Measurements from ENCODE around the gene DCUN1D2.

Gene DCUN1D2

DNA sequence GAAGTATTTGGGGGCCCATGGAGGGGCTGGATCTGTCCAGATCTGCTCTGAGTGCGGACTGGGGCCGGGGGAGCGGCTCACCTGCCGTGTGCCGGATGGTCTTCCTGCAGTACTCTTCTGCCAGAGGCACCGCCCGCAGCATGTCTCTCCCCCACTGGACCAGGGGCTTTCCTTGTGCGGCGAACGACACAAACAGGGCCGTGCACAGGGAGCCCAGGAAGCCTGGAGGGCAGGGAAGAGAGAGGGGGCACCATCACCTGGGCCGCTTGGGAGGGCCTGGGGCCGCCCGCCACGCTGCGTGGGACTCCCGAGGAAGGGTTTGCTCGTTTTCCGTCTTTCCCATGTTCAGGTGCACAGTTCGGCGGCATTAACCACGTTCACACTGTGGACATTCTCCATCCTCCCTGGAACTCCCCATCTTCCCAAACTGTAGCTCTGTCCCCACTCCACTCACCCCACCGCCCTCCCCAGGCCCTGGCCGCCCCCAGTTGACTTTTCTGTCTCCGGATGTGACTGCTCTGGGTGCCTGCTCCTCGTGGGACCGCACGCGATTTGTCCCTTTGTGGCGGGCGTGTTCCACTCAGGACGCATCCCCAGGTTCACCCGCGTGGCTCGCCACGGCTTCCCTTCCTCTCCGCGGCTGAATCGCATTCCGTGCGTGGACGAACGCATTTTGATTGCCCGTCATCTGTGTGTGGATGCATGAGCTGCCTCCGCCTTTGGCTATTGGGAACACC is 61.5 kb downstream of the DCUN1D2 start:
- TF ChIP-seq Cebpa-rat (IDR thresholded peaks at IDR 0.05) = no peak
- Histone ChIP-seq H3K9me3 (no peaks in the 10 kb centered on the region), H3K4me3 (no peak overlapping the region), H3K27ac (peak overlapping the region; percentile 89), H3K9ac (peak overlapping the region; percentile 4; the same call in 1 of the 2 replicates), H3K4me1 (peaks cover 94% of the 10 kb centered on the region), H4K20me1 (no peaks in the 10 kb centered on the region), H3K4me2 (peak overlapping the region; percentile 93), H3K27me3 (no peaks in the 10 kb centered on the region), H3K36me3 (no peaks in the 10 kb centered on the region)

DNA sequence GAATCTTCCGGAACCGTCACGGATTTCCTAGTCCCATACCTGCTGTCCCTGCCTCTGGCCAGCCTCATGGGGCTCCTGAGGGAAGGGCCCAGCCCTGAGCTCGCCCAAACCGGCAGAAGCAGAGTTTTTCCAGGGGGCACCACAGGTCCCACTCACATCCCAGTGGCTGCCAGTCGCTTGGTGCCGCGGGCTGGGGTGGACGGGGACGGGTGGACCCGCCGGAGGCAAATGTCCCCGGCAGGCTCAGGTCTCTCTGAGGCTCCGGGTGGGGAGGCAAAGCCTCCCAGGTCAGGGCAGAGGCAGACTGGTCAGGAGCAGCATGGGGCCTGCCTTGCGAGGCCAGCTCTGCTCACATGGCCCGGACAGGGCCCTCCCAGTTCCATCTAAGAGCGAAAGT is 62.0 kb downstream of the DCUN1D2 start:
- no peaks in the 10 kb centered on the region for H3K36me3 ChIP-seq
- H3K9ac ChIP-seq = peak overlapping the region; percentile 4; the same call in 1 of the 2 replicates
- peak overlapping the region; percentile 89 for H3K27ac ChIP-seq
- H3K9me3 ChIP-seq = no peaks in the 10 kb centered on the region
- no peak overlapping the region for H3K4me3 ChIP-seq
- H3K4me1 ChIP-seq = peaks cover 94% of the 10 kb centered on the region
- no peak for TF ChIP-seq Cebpa-rat (IDR thresholded peaks at IDR 0.05)
- H4K20me1 ChIP-seq = no peaks in the 10 kb centered on the region
- no peaks in the 10 kb centered on the region for H3K27me3 ChIP-seq
- peak overlapping the region; percentile 93 for H3K4me2 ChIP-seq

DNA sequence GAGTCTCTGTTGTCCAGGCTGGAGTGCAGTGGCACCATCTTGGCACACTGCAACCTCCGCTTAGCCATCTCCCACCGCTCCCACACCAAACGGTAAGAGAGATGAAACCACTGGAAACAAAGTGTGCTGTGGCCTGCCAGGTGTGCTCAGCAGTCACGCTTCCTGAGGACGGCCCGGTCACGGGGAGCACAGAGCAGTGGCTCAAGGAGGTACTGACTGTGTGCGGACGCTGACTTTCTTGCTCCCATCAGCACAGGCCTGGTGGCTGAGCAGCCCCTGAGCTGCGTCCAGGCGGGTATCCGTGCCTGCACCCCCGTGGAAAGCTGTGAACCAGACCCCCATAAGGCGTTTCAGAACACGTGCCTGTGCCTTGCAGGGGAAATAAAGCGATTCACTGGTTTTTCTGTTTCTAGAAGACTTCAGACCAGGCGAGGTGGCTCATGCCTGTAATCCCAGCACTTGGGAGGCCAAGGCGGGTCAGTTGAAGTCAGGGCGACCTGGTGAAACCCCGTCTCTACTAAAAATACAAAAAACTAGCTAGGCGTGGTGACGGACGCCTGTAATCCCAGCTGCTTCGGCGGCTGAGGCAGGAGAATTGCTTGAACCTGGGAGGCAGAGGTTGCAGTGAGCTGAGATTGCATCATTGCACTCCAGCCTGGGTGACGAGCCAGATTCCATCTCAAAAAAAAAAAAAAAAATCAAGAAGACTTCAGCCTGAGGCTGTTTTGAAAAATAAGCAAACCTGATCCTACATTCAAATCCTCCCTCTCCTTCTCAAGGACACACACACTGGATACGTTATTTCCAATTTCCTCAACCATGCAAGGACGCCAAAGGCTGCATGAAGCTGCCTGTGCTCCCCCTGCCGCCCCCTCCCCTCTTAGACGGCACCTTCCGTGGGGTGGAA is 62.7 kb downstream of the DCUN1D2 start:
- peaks cover 94% of the 10 kb centered on the region for H3K4me1 ChIP-seq
- H3K9ac ChIP-seq = peak overlapping the region; percentile 74
- H3K4me2 ChIP-seq = peak overlapping the region; percentile 93
- H3K9me3 ChIP-seq = no peaks in the 10 kb centered on the region
- peak overlapping the region; percentile 89 for H3K27ac ChIP-seq
- no peaks in the 10 kb centered on the region for H4K20me1 ChIP-seq
- peak; percentile 70; the same call in 1 of the 2 replicates for TF ChIP-seq Cebpa-rat (IDR thresholded peaks at IDR 0.05)
- H3K27me3 ChIP-seq = no peaks in the 10 kb centered on the region
- H3K4me3 ChIP-seq = no peak overlapping the region
- no peaks in the 10 kb centered on the region for H3K36me3 ChIP-seq

DNA sequence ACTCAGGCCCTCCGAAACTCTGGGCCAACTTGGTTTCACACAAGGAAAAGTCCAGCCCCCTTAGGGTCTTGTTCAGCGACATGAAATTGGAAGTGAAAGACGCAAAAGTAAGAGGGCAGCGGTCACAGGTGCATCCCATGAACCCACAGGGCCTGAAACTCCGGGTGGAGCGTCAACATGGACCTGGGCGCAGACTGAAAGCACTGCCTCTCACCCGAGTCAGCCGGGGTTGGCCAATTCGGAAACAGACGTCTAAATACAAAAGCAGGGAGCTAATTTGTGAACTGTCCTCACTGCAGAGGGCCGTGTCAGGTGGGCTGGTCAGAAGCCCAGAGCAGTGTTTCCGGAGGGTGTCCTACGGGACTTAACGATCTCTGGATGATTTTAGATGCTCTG is 63.9 kb downstream of the DCUN1D2 start:
- Histone ChIP-seq H3K4me3 (peak overlapping the region; percentile 47), H4K20me1 (no peaks in the 10 kb centered on the region), H3K27ac (peak overlapping the region; percentile 89), H3K4me2 (peak overlapping the region; percentile 93), H3K36me3 (no peaks in the 10 kb centered on the region), H3K9ac (peak overlapping the region; percentile 74), H3K9me3 (no peaks in the 10 kb centered on the region), H3K27me3 (no peaks in the 10 kb centered on the region), H3K4me1 (peaks cover 94% of the 10 kb centered on the region)
- TF ChIP-seq Cebpa-rat (IDR thresholded peaks at IDR 0.05) = no peak

DNA sequence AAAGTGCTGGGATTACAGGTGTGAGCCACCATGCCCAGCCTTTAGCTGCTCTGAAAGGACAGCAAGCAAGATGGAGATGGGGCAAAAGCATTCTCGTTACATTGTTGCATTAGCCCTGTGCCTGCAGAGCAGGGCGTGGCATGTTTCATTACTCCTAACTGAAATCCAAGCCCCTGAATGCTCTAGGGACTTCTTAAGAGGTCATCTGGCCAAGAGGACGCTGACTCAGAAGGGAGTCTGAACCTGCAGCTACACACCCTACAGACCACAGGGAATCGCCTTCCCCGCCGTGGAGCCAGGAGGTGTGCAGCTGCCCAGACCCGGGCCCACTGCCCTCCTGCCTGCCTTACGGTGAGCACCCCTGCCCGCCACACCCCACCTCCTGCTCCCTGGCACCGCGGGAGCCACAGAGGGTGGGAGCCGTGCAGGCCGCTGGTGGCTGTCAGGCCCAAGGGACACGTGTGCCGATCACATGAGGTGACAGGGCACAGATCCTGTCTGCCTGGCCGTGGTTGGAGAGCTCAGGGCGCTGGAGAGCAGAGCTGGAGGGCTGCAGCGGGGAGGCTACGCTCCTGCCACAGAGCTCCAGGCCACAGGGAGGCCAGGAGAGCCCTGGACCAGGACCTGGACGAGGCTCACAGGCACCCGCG is 64.4 kb downstream of the DCUN1D2 start:
- H4K20me1 ChIP-seq = no peaks in the 10 kb centered on the region
- TF ChIP-seq Cebpa-rat (IDR thresholded peaks at IDR 0.05) = no peak
- H3K9ac ChIP-seq = peak overlapping the region; percentile 74
- peaks cover 93% of the 10 kb centered on the region for H3K4me1 ChIP-seq
- no peaks in the 10 kb centered on the region for H3K9me3 ChIP-seq
- peak overlapping the region; percentile 93 for H3K4me2 ChIP-seq
- no peaks in the 10 kb centered on the region for H3K36me3 ChIP-seq
- H3K27ac ChIP-seq = peak overlapping the region; percentile 89
- no peaks in the 10 kb centered on the region for H3K27me3 ChIP-seq
- H3K4me3 ChIP-seq = peak overlapping the region; percentile 47

DNA sequence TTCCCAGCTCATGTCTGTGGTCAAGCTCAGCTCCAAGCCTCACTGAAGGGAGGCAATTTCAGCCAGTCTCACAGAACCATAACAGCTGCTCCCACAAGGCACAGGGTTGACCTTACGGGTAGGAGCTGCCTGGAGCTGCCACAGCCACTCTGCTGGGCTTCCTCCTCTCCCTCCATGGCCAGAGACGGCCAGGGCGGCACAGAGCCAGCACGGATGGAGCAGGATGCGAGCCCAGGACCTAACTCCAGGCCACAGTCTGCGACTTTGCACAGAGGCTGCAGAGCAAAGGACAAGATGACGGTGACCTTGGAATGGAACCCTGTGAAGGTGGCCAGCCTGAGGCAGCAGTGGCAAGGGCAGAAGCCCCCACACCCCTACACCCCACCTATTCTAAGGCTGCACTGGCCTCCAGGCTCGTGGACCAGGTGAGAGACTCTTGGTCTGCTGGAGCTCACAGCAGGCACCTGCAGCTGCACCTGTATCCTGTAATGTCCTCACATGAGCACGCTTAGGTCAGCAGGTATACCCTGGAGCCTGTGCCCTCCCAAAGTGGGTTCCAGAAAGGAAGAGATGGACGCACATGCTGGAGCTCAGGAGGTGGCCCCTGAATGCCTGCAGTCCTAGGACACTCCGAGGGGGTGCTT is 66.9 kb downstream of the DCUN1D2 start:
- Histone ChIP-seq H3K27me3 (peaks cover 1% of the 10 kb centered on the region), H4K20me1 (no peaks in the 10 kb centered on the region), H3K27ac (peak overlapping the region; percentile 68), H3K9me3 (no peaks in the 10 kb centered on the region), H3K4me1 (peaks cover 81% of the 10 kb centered on the region), H3K36me3 (no peaks in the 10 kb centered on the region), H3K4me2 (peak overlapping the region; percentile 95), H3K4me3 (no peak overlapping the region), H3K9ac (0 out of 2 replicates have a peak overlapping the region, but pooled peaks have one; percentile 65)
- no peak for TF ChIP-seq Cebpa-rat (IDR thresholded peaks at IDR 0.05)

DNA sequence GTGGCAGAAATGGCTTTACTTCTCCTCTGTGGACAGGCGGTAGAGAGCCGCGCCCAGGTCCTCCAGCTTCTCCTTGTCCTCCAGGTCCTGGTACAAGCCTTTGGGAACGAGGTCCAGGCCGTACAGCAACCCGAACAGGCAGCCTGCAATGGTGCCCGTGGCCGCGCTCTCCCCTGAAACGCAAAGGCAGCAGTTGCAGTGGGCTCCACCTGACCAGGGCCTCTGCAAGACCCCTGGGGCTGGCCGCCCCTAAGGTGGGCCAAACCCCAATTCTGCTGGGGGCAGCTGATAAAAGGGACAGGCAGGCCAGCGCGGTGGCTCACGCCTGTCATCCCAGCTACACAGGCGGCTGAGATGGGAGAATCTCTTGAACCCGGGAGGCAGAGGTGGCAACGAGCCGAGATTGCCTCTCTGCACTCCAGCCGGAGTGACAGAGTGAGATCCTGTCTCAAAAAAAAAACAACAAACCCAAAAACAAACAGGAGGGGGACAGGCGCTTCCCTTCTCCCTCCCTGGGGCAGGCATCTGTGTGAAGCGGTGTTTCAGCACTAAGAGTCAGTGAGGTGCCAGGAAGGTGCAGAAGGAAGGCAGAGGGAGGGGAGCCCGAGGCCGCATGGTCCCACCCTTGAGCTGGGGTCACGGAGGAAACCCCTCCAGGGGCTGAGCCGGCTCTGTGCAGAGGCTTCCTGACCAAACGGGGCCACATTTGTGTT is 67.5 kb downstream of the DCUN1D2 start:
- Histone ChIP-seq H3K9me3 (no peaks in the 10 kb centered on the region), H3K4me1 (peaks cover 81% of the 10 kb centered on the region), H3K9ac (peak overlapping the region; percentile 65), H3K27me3 (peaks cover 8% of the 10 kb centered on the region), H3K27ac (peak overlapping the region; percentile 68), H3K4me2 (peak overlapping the region; percentile 95), H3K4me3 (peak overlapping the region; percentile 29; the same call in 1 of the 2 replicates), H4K20me1 (no peaks in the 10 kb centered on the region), H3K36me3 (no peaks in the 10 kb centered on the region)
- TF ChIP-seq Cebpa-rat (IDR thresholded peaks at IDR 0.05) = no peak

DNA sequence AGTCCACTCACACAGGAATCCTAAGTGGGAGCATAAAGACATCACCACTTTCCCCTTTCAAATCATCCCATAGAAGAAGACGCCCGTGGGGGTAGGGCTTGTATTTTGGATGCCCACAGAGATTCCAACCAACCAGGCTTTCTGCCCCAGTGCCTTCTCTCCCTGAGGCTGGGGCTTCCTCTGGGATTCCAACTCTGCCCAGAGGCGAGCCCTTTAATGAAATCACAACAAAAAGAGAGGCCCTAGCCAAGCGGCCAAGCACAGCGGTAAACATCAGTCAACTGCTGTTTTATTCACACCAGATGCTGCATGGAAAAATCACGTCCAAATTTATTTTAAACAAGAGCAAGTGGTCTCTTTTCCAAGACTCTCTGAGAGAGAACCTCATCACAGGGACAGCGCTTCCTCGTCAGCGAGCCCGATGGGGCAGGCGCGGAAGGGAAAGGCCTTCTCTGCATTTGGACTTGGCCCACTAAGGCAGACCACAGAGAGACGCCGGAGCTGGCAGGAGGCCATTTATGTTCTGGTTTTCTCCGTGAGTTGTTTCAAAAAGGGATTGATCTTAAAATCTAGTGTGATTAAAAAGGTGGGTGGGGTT is 68.7 kb downstream of the DCUN1D2 start:
- Histone ChIP-seq H3K27ac (peak overlapping the region; percentile 68), H3K4me1 (peaks cover 81% of the 10 kb centered on the region), H3K9ac (peak overlapping the region; percentile 65), H4K20me1 (peaks cover 10% of the 10 kb centered on the region; the same call in 1 of the 2 replicates), H3K36me3 (no peaks in the 10 kb centered on the region), H3K4me3 (peak overlapping the region; percentile 6; the same call in 1 of the 2 replicates), H3K9me3 (no peaks in the 10 kb centered on the region), H3K4me2 (peak overlapping the region; percentile 95), H3K27me3 (peaks cover 20% of the 10 kb centered on the region)
- TF ChIP-seq Cebpa-rat (IDR thresholded peaks at IDR 0.05) = no peak
